ENCODE results near the gene CELSR2.

CELSR2 gene

DNA sequence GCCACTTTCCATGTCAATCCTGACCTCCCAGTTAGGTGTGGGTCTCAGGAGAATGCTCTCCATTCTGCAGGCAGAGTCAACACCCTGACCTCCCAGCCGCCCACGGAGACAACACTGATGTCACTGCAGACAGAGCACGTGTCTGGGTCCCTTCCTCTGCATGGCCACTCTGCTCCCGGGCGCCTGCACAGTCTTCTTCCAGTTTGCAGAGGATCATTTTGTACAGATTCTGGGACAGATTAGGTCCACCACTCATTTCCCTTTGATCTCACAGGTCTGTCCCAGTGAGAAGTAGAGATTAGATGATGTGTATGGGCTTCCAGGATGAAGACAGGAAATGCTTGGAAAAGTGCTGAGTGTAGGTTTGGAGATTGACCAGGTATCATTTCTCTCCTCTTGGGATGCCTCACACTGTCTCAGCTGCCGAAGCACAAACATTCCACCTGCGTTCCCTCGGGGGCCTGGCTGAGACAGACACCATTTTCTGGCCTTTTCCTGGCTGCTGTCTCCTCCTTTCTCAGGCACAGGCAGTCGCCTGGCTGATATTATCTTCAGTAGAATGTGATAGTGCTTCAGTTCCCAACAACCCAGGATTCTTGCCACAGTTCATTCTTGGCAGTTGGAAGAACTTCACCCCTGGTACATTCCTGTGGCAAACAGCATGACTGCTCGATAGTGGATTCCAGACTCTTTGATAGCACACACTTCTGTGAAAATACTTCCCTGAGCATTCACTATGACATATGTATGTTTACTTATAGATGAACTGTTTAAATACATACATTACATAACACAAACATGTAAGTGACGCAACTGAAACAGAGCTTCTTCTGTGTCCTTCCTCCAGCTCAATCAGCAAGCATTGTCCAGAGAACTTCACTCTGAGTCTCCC lies 49.6 kb downstream of the CELSR2 start:
- Histone ChIP-seq H3K4me1 (ENCODE audit: insufficient read depth, poor library complexity, severe bottlenecking) (peaks cover 12% of the 10 kb centered on the region), H3K9me3 (ENCODE audit: severe bottlenecking) (no peaks in the 10 kb centered on the region), H3K36me3 (ENCODE audit: low read depth) (no peaks in the 10 kb centered on the region), H3K27me3 (ENCODE audit: insufficient read depth, poor library complexity, severe bottlenecking) (no peaks in the 10 kb centered on the region), H3K27ac (ENCODE audit: poor library complexity, severe bottlenecking) (peak overlapping the region; percentile 8), H3K4me3 (ENCODE audit: severe bottlenecking) (no peak overlapping the region)
- TF ChIP-seq, protein P1, sequence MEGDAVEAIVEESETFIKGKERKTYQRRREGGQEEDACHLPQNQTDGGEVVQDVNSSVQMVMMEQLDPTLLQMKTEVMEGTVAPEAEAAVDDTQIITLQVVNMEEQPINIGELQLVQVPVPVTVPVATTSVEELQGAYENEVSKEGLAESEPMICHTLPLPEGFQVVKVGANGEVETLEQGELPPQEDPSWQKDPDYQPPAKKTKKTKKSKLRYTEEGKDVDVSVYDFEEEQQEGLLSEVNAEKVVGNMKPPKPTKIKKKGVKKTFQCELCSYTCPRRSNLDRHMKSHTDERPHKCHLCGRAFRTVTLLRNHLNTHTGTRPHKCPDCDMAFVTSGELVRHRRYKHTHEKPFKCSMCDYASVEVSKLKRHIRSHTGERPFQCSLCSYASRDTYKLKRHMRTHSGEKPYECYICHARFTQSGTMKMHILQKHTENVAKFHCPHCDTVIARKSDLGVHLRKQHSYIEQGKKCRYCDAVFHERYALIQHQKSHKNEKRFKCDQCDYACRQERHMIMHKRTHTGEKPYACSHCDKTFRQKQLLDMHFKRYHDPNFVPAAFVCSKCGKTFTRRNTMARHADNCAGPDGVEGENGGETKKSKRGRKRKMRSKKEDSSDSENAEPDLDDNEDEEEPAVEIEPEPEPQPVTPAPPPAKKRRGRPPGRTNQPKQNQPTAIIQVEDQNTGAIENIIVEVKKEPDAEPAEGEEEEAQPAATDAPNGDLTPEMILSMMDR (IDR thresholded peaks at IDR 0.05; ENCODE audit: poor library complexity, severe bottlenecking): no peak
- peak; percentile 64 for ATAC-seq (ENCODE audit: low read depth)
- no peak for DNase-seq (ENCODE audit: low spot score)

DNA sequence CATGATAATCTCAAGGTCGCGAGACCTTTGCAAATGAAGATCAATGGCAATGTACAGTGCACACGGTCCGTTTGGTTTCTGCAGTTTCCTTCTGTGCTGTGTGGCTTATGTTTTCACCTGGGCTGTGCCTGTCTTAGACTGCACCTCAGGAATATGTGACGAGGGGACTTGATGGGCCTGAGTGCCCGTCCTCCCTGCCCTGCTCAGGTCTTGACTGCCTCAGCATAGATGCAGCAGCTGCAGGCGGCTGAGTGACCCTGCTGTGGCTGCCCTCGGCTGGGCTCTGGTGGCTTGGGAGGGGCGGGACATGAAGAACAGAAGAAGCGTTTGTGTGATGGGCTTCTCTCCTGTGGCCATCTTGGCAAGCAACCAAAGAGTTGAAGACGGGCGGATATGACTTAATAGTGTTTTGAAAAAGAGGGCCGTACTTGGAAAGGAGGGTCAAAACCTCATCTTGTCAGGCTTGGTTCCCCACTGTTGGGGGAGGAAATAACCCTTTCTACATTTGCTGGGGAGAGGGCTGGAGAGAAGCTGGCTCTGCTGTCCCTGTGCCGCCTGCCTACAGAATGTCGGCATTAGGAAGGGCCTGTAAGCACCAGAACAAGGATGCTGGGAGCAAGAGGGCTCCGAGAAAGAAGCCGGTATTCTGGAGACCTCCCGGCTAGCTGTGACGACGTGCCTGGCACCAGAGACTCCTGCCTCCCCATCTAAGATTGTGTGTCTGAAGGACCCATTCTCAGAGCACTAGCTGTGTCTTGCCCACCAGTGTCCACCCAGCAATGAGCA lies 50.4 kb downstream of the CELSR2 start:
- no peak overlapping the region for H3K27ac ChIP-seq (ENCODE audit: poor library complexity, severe bottlenecking)
- H3K36me3 ChIP-seq (ENCODE audit: low read depth): no peaks in the 10 kb centered on the region
- no peak overlapping the region for H3K4me3 ChIP-seq (ENCODE audit: severe bottlenecking)
- ATAC-seq (ENCODE audit: low read depth) (no peak), DNase-seq (ENCODE audit: low spot score) (no peak)
- H3K9me3 ChIP-seq (ENCODE audit: severe bottlenecking): no peaks in the 10 kb centered on the region
- peaks cover 5% of the 10 kb centered on the region for H3K4me1 ChIP-seq (ENCODE audit: insufficient read depth, poor library complexity, severe bottlenecking)
- TF ChIP-seq, protein P1 (IDR thresholded peaks at IDR 0.05; ENCODE audit: poor library complexity, severe bottlenecking): no peak
- H3K27me3 ChIP-seq (ENCODE audit: insufficient read depth, poor library complexity, severe bottlenecking): no peaks in the 10 kb centered on the region

DNA sequence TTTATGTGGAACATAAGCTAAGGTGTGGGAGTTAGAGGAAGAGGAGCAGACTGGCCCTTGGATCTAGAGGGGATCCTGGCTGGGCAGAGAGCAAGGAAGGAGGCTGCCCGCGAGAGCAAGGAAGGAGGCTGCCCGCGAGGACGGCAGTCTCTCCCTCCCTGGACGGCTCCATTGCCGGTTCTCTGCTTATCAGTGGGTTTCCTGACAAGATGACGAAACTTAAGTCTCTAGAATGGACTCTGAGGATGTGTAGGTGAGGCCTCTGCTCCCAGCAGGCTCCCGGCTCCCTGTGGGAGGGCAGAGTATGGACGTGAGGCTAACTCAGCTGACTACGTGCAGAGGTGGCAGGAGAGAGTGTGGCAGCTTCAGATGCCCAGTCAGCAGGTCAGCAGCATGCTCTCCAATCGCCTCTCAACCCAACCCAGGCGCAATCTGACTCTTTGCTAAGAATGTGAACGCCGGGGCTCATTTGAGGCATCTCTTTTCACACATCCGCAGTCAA lies 51.4 kb downstream of the CELSR2 start:
- Histone ChIP-seq H3K27ac (ENCODE audit: poor library complexity, severe bottlenecking) (no peak overlapping the region), H3K4me1 (ENCODE audit: insufficient read depth, poor library complexity, severe bottlenecking) (peaks cover 5% of the 10 kb centered on the region), H3K36me3 (ENCODE audit: low read depth) (no peaks in the 10 kb centered on the region), H3K9me3 (ENCODE audit: severe bottlenecking) (no peaks in the 10 kb centered on the region), H3K27me3 (ENCODE audit: insufficient read depth, poor library complexity, severe bottlenecking) (no peaks in the 10 kb centered on the region), H3K4me3 (ENCODE audit: severe bottlenecking) (no peak overlapping the region)
- ATAC-seq (ENCODE audit: low read depth) (no peak), DNase-seq (ENCODE audit: low spot score) (no peak)
- TF ChIP-seq, protein P1 (IDR thresholded peaks at IDR 0.05; ENCODE audit: poor library complexity, severe bottlenecking): no peak

DNA sequence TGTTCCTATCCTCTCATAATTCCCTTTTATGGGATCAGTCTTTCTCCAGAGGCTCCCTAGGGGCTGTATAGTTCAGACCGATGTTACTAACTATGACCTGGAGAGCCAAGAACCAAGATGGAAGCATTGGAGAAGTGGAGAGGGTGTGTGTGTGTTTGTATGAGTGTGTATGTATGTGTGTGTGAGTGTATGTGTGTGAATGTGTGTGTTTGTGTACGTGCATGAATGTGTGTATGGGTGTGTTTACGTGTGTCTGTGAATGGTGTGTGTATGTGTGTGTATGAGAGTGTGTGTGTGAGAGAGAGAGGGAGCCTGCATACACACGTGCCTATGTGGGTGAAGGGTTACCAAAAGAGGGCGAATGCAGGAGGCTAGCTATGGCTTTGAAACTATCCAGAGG lies 52.5 kb downstream of the CELSR2 start:
- TF ChIP-seq, protein P1 (IDR thresholded peaks at IDR 0.05; ENCODE audit: poor library complexity, severe bottlenecking): no peak
- Histone ChIP-seq H3K27me3 (ENCODE audit: insufficient read depth, poor library complexity, severe bottlenecking) (no peaks in the 10 kb centered on the region), H3K4me3 (ENCODE audit: severe bottlenecking) (no peak overlapping the region), H3K27ac (ENCODE audit: poor library complexity, severe bottlenecking) (no peak overlapping the region), H3K9me3 (ENCODE audit: severe bottlenecking) (no peaks in the 10 kb centered on the region), H3K4me1 (ENCODE audit: insufficient read depth, poor library complexity, severe bottlenecking) (peaks cover 5% of the 10 kb centered on the region), H3K36me3 (ENCODE audit: low read depth) (no peaks in the 10 kb centered on the region)
- no peak for DNase-seq (ENCODE audit: low spot score)
- ATAC-seq (ENCODE audit: low read depth): no peak
